Stimulated activated CD4-positive, alpha-beta T cell treated with anti-CD3 and anti-CD28 coated beads, Interleukin-2, amount 100 ng/mL, for 48 hours (primary cell): Measurements from ENCODE around the gene GIMAP6.
"Not testable (repeated sequence)": the region's sequence is repeated elsewhere in the genome, so short reads cannot be mapped to it uniquely, and the experiment has no call there.

Experiments
- DNase-seq, 2 donors: peaks; one replicate each; pipeline ENCODE4 v3.0.0-alpha.2; 2020

GIMAP6 gene

GRCh38 chr7:150645259-150646020 lies 13.3 kb upstream of the GIMAP6 start:
- DNase-seq: no peak

- DNase-seq: no peak
Measured at GRCh38 chr7:150642926-150643325, 10.7 kb upstream of the GIMAP6 start.

DNA sequence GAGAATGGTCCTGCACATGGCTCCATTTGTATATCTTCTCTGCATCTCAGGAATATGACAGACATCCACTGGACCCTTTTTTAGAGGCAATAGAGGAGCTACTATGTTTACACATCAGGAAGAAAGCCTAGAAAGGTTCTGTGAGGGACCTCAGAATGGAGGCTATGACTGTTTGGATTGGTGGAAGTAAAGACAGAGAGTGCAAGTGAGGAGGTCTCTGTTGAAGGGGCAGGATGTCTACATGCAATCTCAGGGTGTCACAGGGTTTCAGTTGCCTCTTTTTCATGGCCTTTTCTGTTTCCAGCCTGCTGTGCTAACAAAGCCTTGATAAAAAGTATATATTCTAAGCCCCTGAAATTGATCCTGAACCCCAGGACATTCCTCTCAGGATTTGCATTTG lies 9.7 kb upstream of the GIMAP6 start:
- DNase-seq: no peak

GRCh38 chr7:150633926-150634325 lies 1.7 kb upstream of the GIMAP6 start:
- DNase-seq: no peak

DNA sequence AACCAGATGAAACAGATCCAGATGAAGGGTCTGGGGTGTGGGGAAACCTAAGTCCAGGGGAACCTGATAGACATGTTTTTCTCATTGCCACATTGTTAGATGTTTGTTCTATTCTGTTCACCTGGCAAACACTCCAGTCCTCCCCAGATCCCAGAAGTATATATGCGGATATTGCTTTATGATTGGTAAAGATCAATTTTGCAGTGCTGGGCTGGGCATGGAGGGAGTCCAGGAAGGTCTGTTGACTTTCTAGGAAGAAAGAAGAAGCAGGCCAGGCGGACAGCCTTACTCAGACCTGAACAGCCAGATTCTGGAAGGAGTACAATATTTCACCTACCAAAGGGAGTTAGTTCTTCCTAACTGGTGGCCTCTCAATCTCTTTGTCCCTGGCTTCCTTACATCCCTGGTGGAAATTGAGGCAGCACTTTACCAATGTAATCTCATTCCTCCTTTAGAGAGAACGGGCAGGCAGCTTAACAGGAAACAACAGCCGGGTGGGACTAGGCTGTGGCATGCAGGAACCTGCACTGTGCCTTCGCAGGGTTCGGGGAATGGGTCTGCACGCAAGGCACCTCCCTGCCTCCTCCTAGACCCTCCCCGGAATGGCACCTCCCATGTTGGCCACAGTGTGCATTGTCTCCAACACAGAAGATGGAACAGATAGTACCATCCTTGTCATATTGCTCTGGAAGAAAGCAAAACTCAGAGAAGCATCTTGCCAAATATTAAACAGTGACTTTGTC lies 930 bp downstream of the GIMAP6 start:
- DNase-seq: peak; percentile 28 to 31

DNA sequence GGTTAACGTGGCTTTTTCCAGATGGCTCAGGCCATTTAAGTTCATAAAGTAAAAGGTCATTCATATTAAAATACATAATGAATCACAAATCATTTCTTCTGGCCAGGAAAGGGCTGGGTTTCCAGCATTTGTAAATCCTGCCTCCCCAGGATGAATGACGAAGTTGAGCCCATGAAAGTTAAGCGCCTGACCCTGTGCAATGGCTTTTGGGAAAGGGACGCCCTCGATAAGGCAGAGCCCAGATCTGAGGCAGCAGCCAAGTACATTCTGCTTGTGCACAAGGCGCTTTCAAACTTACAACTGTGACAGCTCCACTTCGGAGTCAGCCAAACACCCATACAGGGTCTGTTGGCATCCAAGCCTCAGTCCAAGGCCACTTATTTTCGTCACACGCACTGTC lies 2.8 kb downstream of the GIMAP6 start:
- DNase-seq: no peak

GRCh38 chr7:150627959-150628358 lies 4.2 kb downstream of the GIMAP6 start:
- no peak for DNase-seq

DNA sequence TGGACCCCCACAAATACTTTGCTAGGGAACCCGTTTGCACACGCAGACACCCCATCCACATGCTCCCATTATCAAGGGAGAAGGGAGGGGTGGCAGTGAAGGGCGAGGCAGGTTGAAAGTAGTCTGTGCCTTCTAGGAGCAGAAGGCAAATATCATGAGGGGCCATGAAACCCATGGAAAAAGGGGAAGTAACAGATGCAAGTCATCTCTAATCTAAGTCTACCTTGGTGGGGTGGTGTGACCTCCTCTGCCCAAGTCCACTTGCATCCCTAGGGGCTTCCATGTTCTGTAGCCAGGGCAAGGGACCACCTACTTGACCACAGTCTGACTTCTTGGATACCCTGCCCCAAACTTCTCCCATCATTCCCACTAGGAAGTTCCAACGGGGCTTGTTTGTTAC lies 5.5 kb downstream of the GIMAP6 start:
- DNase-seq: no peak

DNA sequence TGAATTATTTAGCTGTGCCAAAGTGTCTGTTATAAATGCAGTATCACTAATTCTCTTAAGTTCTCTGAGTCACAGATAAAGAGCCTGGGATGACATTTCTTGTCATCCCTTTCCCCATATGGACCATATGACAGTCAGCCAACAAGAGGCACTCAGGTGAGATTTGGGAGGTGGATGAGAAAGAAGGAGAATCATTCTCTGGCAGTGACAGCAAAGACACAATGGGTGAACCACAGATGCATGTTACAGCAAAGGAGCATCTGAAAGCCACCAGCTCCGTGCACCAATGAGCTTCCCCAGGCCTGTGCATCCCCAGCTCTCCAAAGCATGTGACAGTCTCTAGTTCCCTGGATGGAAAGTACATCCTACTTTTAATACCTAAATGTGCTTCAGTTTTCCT lies 10.8 kb downstream of the GIMAP6 start:
- DNase-seq: no peak

- DNase-seq: no peak
Measured at GRCh38 chr7:150620617-150621371, 11.4 kb downstream of the GIMAP6 start.

DNA sequence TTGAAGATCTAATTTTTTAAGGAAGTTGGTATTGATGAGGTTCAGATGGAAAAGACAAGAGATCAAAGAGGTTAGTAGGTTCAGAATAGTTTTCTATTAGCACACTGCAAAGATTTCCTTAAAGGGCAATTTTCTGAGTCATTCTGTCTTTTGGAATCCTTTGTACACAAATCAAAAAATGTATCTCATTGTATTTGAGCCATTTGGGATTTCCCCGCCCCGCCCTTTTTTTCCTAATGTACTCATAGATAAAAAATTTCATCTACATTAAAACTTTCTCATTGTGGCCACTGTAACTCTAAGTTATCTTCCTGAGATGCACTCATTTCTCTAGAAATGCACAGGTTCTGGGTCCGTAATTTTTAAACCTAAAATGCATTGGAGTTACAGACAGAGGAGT lies 12.1 kb downstream of the GIMAP6 start:
- DNase-seq: no peak

- not testable (repeated sequence) for DNase-seq
Measured at GRCh38 chr7:150615221-150615755, 16.9 kb downstream of the GIMAP6 start.

- not testable (repeated sequence) for DNase-seq
Measured at GRCh38 chr7:150614426-150614825, 17.8 kb downstream of the GIMAP6 start.

GRCh38 chr7:150613880-150614279 lies 18.3 kb downstream of the GIMAP6 start:
- DNase-seq: no peak

- DNase-seq: no peak
Measured at GRCh38 chr7:150612925-150613324, 19.3 kb downstream of the GIMAP6 start.

DNA sequence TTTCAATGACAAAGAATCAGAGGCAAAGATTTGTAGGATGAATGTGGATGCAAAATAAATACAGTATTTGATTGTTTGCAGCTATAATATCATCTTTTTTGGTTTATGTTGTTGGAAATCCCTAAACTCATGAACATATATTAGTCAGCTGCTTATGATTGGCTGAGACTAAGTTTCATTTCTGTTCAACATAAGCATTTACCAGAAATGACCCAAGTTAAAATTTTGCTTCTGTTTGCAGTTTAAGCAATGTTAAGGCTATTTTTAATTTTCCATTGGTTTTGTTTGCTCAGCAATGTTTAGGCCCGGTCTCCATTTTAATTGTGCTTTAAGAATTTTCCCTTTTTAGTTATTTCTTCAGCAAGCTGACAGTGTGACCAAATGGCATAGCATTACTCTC lies 22.0 kb downstream of the GIMAP6 start:
- DNase-seq: no peak

GRCh38 chr7:150603600-150603999 lies 28.6 kb downstream of the GIMAP6 start:
- DNase-seq: not testable (repeated sequence)

- no peak for DNase-seq
Measured at GRCh38 chr7:150595361-150595760, 36.8 kb downstream of the GIMAP6 start.

- DNase-seq: no peak
Measured at GRCh38 chr7:150594805-150595204, 37.4 kb downstream of the GIMAP6 start.

DNA sequence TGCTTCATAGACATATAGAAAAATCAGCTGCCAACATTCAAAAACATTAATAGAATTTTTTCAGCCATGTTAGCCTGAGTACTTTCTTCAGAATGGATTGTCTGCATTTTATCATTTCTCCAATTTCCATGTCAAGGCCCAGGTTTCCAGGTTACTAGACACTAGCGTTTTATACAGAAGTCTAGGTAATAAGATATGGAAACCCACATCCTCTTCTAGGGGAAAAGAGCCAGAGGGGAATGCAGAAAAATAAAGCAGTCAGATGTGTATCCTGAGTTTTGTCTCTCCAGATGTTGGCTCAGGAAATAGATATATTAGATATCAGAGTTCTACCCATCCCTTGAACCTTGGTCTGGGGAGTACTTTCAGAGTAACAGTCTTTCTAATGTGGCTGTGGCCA lies 44.6 kb downstream of the GIMAP6 start:
- DNase-seq: no peak

GRCh38 chr7:150586785-150587152 lies 45.4 kb downstream of the GIMAP6 start:
- DNase-seq: no peak

- no peak for DNase-seq
Measured at GRCh38 chr7:150586068-150586784, 46.0 kb downstream of the GIMAP6 start.

GRCh38 chr7:150585199-150585598 lies 47.0 kb downstream of the GIMAP6 start:
- no peak for DNase-seq
